Rectal smooth muscle tissue (tissue), 1 donor: ENCODE measurements around the gene MRM1.

Experiments used
- H3K27ac ChIP-seq: one replicate; pipeline ENCODE4 v1.7.0; 2013; ENCODE audit warnings: low read depth, low read length, inconsistent platforms
- H3K27me3 ChIP-seq: one replicate; pipeline ENCODE4 v1.7.0; 2013; ENCODE audit warnings: low read length; ENCODE audit not compliant: control insufficient read depth, insufficient read depth
- H3K36me3 ChIP-seq: one replicate; pipeline ENCODE4 v1.7.0; 2013; ENCODE audit warnings: low read length; ENCODE audit not compliant: control insufficient read depth, insufficient read depth
- H3K4me1 ChIP-seq: one replicate; pipeline ENCODE4 v1.7.0; 2013; ENCODE audit warnings: low read length; ENCODE audit not compliant: control insufficient read depth, insufficient read depth
- H3K4me3 ChIP-seq: one replicate; pipeline ENCODE4 v1.7.0; 2013; ENCODE audit warnings: low read length
- H3K9ac ChIP-seq: one replicate; pipeline ENCODE4 v1.7.0; 2013; ENCODE audit warnings: low read length

Gene MRM1

GRCh38 chr17:36625188-36625587 lies 23.8 kb downstream of the MRM1 start:
- Histone ChIP-seq H3K4me1 (no peaks in the 10 kb centered on the region), H3K4me3 (no peak overlapping the region), H3K36me3 (no peaks in the 10 kb centered on the region), H3K9ac (no peak overlapping the region), H3K27me3 (no peaks in the 10 kb centered on the region), H3K27ac (no peak overlapping the region)

- no peaks in the 10 kb centered on the region for H3K36me3 ChIP-seq
- no peak overlapping the region for H3K4me3 ChIP-seq
- no peaks in the 10 kb centered on the region for H3K4me1 ChIP-seq
- H3K9ac ChIP-seq: no peak overlapping the region
- no peaks in the 10 kb centered on the region for H3K27me3 ChIP-seq
- no peak overlapping the region for H3K27ac ChIP-seq
Observed at GRCh38 chr17:36627101-36627500, 25.7 kb downstream of the MRM1 start.

- no peak overlapping the region for H3K27ac ChIP-seq
- no peak overlapping the region for H3K4me3 ChIP-seq
- no peak overlapping the region for H3K9ac ChIP-seq
- peaks cover 2% of the 10 kb centered on the region for H3K27me3 ChIP-seq
- H3K36me3 ChIP-seq: no peaks in the 10 kb centered on the region
- no peaks in the 10 kb centered on the region for H3K4me1 ChIP-seq
Observed at GRCh38 chr17:36628576-36628975, 27.2 kb downstream of the MRM1 start.

- Histone ChIP-seq H3K27me3 (peaks cover 4% of the 10 kb centered on the region), H3K9ac (no peak overlapping the region), H3K4me1 (no peaks in the 10 kb centered on the region), H3K27ac (no peak overlapping the region), H3K4me3 (no peak overlapping the region), H3K36me3 (no peaks in the 10 kb centered on the region)
Observed at GRCh38 chr17:36629252-36629847, 28.0 kb downstream of the MRM1 start.

- Histone ChIP-seq H3K4me1 (no peaks in the 10 kb centered on the region), H3K27ac (no peak overlapping the region), H3K27me3 (peaks cover 4% of the 10 kb centered on the region), H3K4me3 (no peak overlapping the region), H3K9ac (no peak overlapping the region), H3K36me3 (no peaks in the 10 kb centered on the region)
Observed at GRCh38 chr17:36629970-36630502, 28.7 kb downstream of the MRM1 start.

GRCh38 chr17:36631022-36631421 lies 29.6 kb downstream of the MRM1 start:
- H3K4me1 ChIP-seq: no peaks in the 10 kb centered on the region
- H3K36me3 ChIP-seq: no peaks in the 10 kb centered on the region
- H3K9ac ChIP-seq: no peak overlapping the region
- no peak overlapping the region for H3K27ac ChIP-seq
- H3K27me3 ChIP-seq: peaks cover 4% of the 10 kb centered on the region
- H3K4me3 ChIP-seq: no peak overlapping the region

- Histone ChIP-seq H3K27me3 (peaks cover 4% of the 10 kb centered on the region), H3K27ac (no peak overlapping the region), H3K9ac (no peak overlapping the region)
Observed at GRCh38 chr17:36632916-36633771, 31.8 kb downstream of the MRM1 start.

GRCh38 chr17:36640346-36640745 lies 39.0 kb downstream of the MRM1 start:
- Histone ChIP-seq H3K36me3 (no peaks in the 10 kb centered on the region), H3K9ac (no peak overlapping the region), H3K4me3 (no peak overlapping the region), H3K27me3 (peaks cover 27% of the 10 kb centered on the region), H3K4me1 (peaks cover 2% of the 10 kb centered on the region), H3K27ac (no peak overlapping the region)

More at GRCh38 chr17:36632916-36633771, 31.8 kb downstream of the MRM1 start:
- Histone ChIP-seq H3K4me3 (no peak overlapping the region), H3K4me1 (no peaks in the 10 kb centered on the region), H3K36me3 (no peaks in the 10 kb centered on the region)

GRCh38 chr17:36640836-36641235 lies 39.5 kb downstream of the MRM1 start:
- H3K27me3 ChIP-seq: peaks cover 27% of the 10 kb centered on the region

GRCh38 chr17:36641331-36641876 lies 40.0 kb downstream of the MRM1 start:
- no peak overlapping the region for H3K9ac ChIP-seq
- H3K4me3 ChIP-seq: peak overlapping the region; percentile 6
- H3K27me3 ChIP-seq: peaks cover 27% of the 10 kb centered on the region
- no peak overlapping the region for H3K27ac ChIP-seq
- no peaks in the 10 kb centered on the region for H3K36me3 ChIP-seq
- H3K4me1 ChIP-seq: peaks cover 2% of the 10 kb centered on the region

More at GRCh38 chr17:36640836-36641235, 39.5 kb downstream of the MRM1 start:
- Histone ChIP-seq H3K36me3 (no peaks in the 10 kb centered on the region), H3K4me1 (peaks cover 2% of the 10 kb centered on the region), H3K27ac (no peak overlapping the region), H3K9ac (no peak overlapping the region), H3K4me3 (no peak overlapping the region)

GRCh38 chr17:36641877-36642845 lies 40.8 kb downstream of the MRM1 start:
- Histone ChIP-seq H3K27ac (no peak overlapping the region), H3K4me3 (peak overlapping the region; percentile 45), H3K4me1 (peaks cover 2% of the 10 kb centered on the region), H3K9ac (no peak overlapping the region), H3K36me3 (no peaks in the 10 kb centered on the region), H3K27me3 (peaks cover 27% of the 10 kb centered on the region)
